ENCODE measurements around the gene USP36. TPM values are rescaled to one million over a fixed set of nuclear protein-coding genes. Genes with fewer than 3 reads are reported as not detected.

USP36 gene
- total and polyA plus RNA-seq, 3 experiments from 2014 or later = 43.2 to 122 (median 118) TPM

Other genes with a start within 250 kb of the USP36 start
- 100 to 1,000 TPM; 115 to 129 TPM for gene CYTH1, start 58.5 kb downstream of the USP36 start, total RNA-seq
- 279 TPM for gene CYTH1, start 58.5 kb downstream of the USP36 start, polyA plus RNA-seq
- not detected for gene CEP295NL, start 62.4 kb upstream of the USP36 start, total RNA-seq
- gene CEP295NL, start 62.4 kb upstream of the USP36 start, polyA plus RNA-seq = not detected
- 1 to 10 TPM; 1.3 to 1.6 TPM for gene TIMP2, start 84.6 kb upstream of the USP36 start, total RNA-seq
- 0.08 TPM for gene TIMP2, start 84.6 kb upstream of the USP36 start, polyA plus RNA-seq
- gene LGALS3BP, start 139.1 kb upstream of the USP36 start, total RNA-seq = 1 to 10 TPM; 8.6 to 9.1 TPM
- 23.1 TPM for gene LGALS3BP, start 139.1 kb upstream of the USP36 start, polyA plus RNA-seq
- gene CANT1, start 168.9 kb upstream of the USP36 start, total RNA-seq = 10 to 100 TPM; 45.5 to 47.3 TPM
- gene CANT1, start 168.9 kb upstream of the USP36 start, polyA plus RNA-seq = 13.4 TPM
- under 1 TPM in 1 of 2 experiments, not detected in 1; 0.22 TPM for gene C1QTNF1, start 183.4 kb upstream of the USP36 start, total RNA-seq
- gene C1QTNF1, start 183.4 kb upstream of the USP36 start, polyA plus RNA-seq = not detected
- 10 to 100 TPM; 33.2 to 38.3 TPM for gene ENGASE, start 234.0 kb upstream of the USP36 start, total RNA-seq
- gene ENGASE, start 234.0 kb upstream of the USP36 start, polyA plus RNA-seq = 3.5 TPM

Measured in CD8-positive, alpha-beta memory T cell (primary cell).